WTC11 (cell line): ENCODE data around the gene ZBTB22. TPM values are rescaled to one million over a fixed set of nuclear protein-coding genes. Genes with fewer than 3 reads are reported as not detected.

Source experiments
- ATAC-seq: fragments of 200-7000 bp; cut with Tn5 transposase; 2 replicates; pipeline ENCODE4 v1.10.0; 2021; ENCODE audit warnings: mild to moderate bottlenecking, moderate library complexity
- CTCF ChIA-PET: fragments of 300-600 bp; sonication (Branson Sonifier 250); formaldehyde crosslinking; loops from one replicate; lab custom pipeline; 2021; ENCODE audit warnings: antibody characterized with exemption; lab: Charles Lee
- POLR2A ChIA-PET: fragments of 350-600 bp; sonication (Branson Sonifier 250); formaldehyde crosslinking; loops from one replicate; lab custom pipeline; 2021; ENCODE audit warnings: antibody characterized with exemption; lab: Charles Lee
- DNase-seq: peaks from one replicate; pipeline ENCODE4 v3.0.0; 2021; ENCODE audit warnings: low spot score
- H3K27ac Mint-ChIP-seq: 2 replicates; pipeline ENCODE4 v1.8.0; 2021; ENCODE audit warnings: mixed read lengths
- H3K27me3 Mint-ChIP-seq: 2 replicates; pipeline ENCODE4 v1.8.0; 2021; ENCODE audit warnings: low read depth, mild to moderate bottlenecking, moderate library complexity, mixed read lengths
- H3K36me3 Mint-ChIP-seq: 2 replicates; pipeline ENCODE4 v1.8.0; 2021; ENCODE audit warnings: mixed read lengths
- H3K4me1 Mint-ChIP-seq: 2 replicates; pipeline ENCODE4 v1.8.0; 2022; ENCODE audit warnings: mixed read lengths
- H3K4me3 Mint-ChIP-seq: 2 replicates; pipeline ENCODE4 v1.8.0; 2021; ENCODE audit warnings: mild to moderate bottlenecking, moderate library complexity, mixed read lengths
- H3K9me3 Mint-ChIP-seq: 2 replicates; pipeline ENCODE4 v1.8.0; 2021; ENCODE audit warnings: mixed read lengths
- ATF1 ChIP-seq: sonication (generic); formaldehyde crosslinking; IDR thresholded peaks from 2 replicates; pipeline ENCODE4 v1.8.1; 2023; ENCODE audit warnings: mild to moderate bottlenecking, moderate library complexity, missing genetic modification reagents
- CBFB ChIP-seq: sonication (generic); formaldehyde crosslinking; IDR thresholded peaks from 2 replicates; pipeline ENCODE4 v1.8.1; 2022; ENCODE audit warnings: mild to moderate bottlenecking, low read depth, missing genetic modification reagents
- ETV6 ChIP-seq: sonication (generic); formaldehyde crosslinking; IDR thresholded peaks from 2 replicates; pipeline ENCODE4 v1.8.1; 2022; ENCODE audit warnings: mild to moderate bottlenecking, missing genetic modification reagents
- GABPB1 ChIP-seq: sonication (generic); formaldehyde crosslinking; IDR thresholded peaks from 2 replicates; pipeline ENCODE4 v1.8.1; 2023; ENCODE audit warnings: mild to moderate bottlenecking, missing genetic modification reagents
- IRF2 ChIP-seq: sonication (generic); formaldehyde crosslinking; IDR thresholded peaks from 2 replicates; pipeline ENCODE4 v1.8.0; 2022; ENCODE audit warnings: low read depth, missing genetic modification reagents, borderline replicate concordance
- NFATC4 ChIP-seq: fragments of 250-450 bp; sonication (Bioruptor Pico); IDR thresholded peaks from 2 replicates; pipeline ENCODE4 v1.9.0; 2021; ENCODE audit warnings: mild to moderate bottlenecking
- SP1 ChIP-seq: sonication (generic); formaldehyde crosslinking; conservative IDR thresholded peaks from 2 replicates; pipeline ENCODE4 v1.8.1; 2022; ENCODE audit warnings: missing genetic modification reagents
- TEAD1 ChIP-seq: sonication (generic); formaldehyde crosslinking; IDR thresholded peaks from 2 replicates; pipeline ENCODE4 v1.8.0; 2022; ENCODE audit warnings: mild to moderate bottlenecking, missing genetic modification reagents
- ZNF671 ChIP-seq: fragments of 250-450 bp; sonication (Bioruptor Pico); IDR thresholded peaks from 2 replicates; pipeline ENCODE4 v1.8.0; 2021; ENCODE audit warnings: mild to moderate bottlenecking
- total RNA-seq: library from RNA; stranded (reverse); gene quantifications from 3 replicates; pipeline ENCODE4 v1.2.3, GENCODE V29; 2021
- TF ChIP-seq, protein P1 (sequence below): sonication (generic); formaldehyde crosslinking; IDR thresholded peaks from 2 replicates; pipeline ENCODE4 v1.8.0; 2023; ENCODE audit warnings: missing genetic modification reagents, mild to moderate bottlenecking, borderline replicate concordance
- TF ChIP-seq, protein P2 (sequence below): sonication (generic); formaldehyde crosslinking; IDR thresholded peaks from 2 replicates; pipeline ENCODE4 v1.8.1; 2022; ENCODE audit warnings: mild to moderate bottlenecking, moderate library complexity, missing genetic modification reagents
- TF ChIP-seq, protein P3 (sequence below): sonication (generic); formaldehyde crosslinking; IDR thresholded peaks from 2 replicates; pipeline ENCODE4 v1.8.0; 2022; ENCODE audit warnings: mild to moderate bottlenecking, missing genetic modification reagents
- TF ChIP-seq, protein P4 (sequence below): sonication (generic); formaldehyde crosslinking; IDR thresholded peaks from 2 replicates; pipeline ENCODE4 v1.8.1; 2022; ENCODE audit warnings: missing genetic modification reagents, borderline replicate concordance
- TF ChIP-seq, protein P5 (sequence below): sonication (generic); formaldehyde crosslinking; IDR thresholded peaks from 2 replicates; pipeline ENCODE4 v1.8.1; 2023; ENCODE audit warnings: mild to moderate bottlenecking, moderate library complexity, missing genetic modification reagents
- TF ChIP-seq, protein P6 (sequence below): sonication (generic); formaldehyde crosslinking; IDR thresholded peaks from 2 replicates; pipeline ENCODE4 v1.8.1; 2023; ENCODE audit warnings: mild to moderate bottlenecking, missing genetic modification reagents
- TF ChIP-seq, protein P7 (sequence below): sonication (generic); formaldehyde crosslinking; IDR thresholded peaks from 2 replicates; pipeline ENCODE4 v1.8.0; 2023; ENCODE audit warnings: missing genetic modification reagents

ZBTB22 gene
- total RNA-seq, 1 experiment from 2014 or later = 11.6 TPM

DNA sequence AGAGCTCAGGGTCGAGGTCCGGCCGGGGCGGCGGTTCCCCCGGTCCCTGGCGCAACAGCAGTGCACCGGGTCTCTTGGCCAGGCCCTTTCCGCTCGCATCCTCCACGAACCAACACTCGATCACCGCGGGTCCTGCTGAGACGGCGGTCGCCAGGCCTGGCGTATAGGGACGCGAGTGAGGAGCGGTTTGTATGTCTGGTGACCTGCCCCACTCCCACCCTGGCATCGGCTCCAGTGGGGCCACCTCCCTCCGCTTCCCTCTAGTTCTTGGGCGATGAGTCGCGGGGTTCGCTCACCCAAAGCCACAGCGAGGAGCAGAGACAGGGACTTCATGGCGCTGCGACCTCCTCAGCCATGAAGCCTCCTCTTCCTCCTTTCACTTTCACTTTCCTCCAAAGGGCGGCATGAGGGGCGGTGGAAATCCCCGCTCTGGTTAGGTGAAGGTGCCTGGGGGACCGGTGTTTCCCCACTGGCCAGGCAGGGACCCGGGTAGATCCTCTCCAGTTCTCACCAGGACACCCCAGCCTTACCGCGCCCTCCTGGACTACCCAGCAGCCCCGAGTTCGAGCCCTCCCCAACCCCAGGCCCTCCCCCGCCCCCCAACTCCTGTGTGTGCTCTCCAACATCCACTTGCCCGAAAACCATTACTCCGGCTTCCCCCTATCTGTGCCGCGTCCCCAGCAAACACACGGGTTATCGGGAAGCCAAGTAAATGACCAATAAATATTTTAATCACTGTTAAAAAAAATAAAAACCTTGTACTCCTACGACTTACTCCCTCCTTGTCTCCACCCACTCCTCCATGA, 3.6 kb downstream of the ZBTB22 start, which contains the start of gene TAPBP:
Gene TAPBP, minus strand, starts transcription at position 370 of the 806 bp plus-strand sequence. Its CDS starts 37 bp downstream, at position 333.
- Mint-ChIP-seq H3K4me1 (peaks cover 41% of the 10 kb centered on the region), H3K4me3 (peak within 1 kb of the TSS; percentile 93), H3K27me3 (no peaks in the 10 kb centered on the region; the same call in 1 of the 2 replicates), H3K36me3 (peaks cover 5% of the 10 kb centered on the region), H3K27ac (peak within 1 kb of the TSS; percentile 93), H3K9me3 (no peaks in the 10 kb centered on the region)
- DNase-seq = peak; percentile 54
- CTCF ChIA-PET = interaction anchor here (0.5 to 3.7 kb wide), 5 partner anchors 15 to 78 kb away, joined by 3 to 29 read pairs (median 5); partner anchors contain the start of gene RGL2
- POLR2A ChIA-PET = interaction anchor here (0.9 to 1.0 kb wide), 4 partner anchors 11 to 117 kb away, joined by 3 to 5 read pairs (median 4); partner anchors contain the start of gene B3GALT4
- 0 out of 2 replicates have a peak, but pooled peaks have one; percentile 11 for TF ChIP-seq SP1 (CRISPR knock-in tag)
- TF ChIP-seq, protein P1, sequence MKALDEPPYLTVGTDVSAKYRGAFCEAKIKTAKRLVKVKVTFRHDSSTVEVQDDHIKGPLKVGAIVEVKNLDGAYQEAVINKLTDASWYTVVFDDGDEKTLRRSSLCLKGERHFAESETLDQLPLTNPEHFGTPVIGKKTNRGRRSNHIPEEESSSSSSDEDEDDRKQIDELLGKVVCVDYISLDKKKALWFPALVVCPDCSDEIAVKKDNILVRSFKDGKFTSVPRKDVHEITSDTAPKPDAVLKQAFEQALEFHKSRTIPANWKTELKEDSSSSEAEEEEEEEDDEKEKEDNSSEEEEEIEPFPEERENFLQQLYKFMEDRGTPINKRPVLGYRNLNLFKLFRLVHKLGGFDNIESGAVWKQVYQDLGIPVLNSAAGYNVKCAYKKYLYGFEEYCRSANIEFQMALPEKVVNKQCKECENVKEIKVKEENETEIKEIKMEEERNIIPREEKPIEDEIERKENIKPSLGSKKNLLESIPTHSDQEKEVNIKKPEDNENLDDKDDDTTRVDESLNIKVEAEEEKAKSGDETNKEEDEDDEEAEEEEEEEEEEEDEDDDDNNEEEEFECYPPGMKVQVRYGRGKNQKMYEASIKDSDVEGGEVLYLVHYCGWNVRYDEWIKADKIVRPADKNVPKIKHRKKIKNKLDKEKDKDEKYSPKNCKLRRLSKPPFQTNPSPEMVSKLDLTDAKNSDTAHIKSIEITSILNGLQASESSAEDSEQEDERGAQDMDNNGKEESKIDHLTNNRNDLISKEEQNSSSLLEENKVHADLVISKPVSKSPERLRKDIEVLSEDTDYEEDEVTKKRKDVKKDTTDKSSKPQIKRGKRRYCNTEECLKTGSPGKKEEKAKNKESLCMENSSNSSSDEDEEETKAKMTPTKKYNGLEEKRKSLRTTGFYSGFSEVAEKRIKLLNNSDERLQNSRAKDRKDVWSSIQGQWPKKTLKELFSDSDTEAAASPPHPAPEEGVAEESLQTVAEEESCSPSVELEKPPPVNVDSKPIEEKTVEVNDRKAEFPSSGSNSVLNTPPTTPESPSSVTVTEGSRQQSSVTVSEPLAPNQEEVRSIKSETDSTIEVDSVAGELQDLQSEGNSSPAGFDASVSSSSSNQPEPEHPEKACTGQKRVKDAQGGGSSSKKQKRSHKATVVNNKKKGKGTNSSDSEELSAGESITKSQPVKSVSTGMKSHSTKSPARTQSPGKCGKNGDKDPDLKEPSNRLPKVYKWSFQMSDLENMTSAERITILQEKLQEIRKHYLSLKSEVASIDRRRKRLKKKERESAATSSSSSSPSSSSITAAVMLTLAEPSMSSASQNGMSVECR (CRISPR knock-in tag) = 0 out of 2 replicates have a peak, but pooled peaks have one; percentile 23
- TF ChIP-seq, protein P2, sequence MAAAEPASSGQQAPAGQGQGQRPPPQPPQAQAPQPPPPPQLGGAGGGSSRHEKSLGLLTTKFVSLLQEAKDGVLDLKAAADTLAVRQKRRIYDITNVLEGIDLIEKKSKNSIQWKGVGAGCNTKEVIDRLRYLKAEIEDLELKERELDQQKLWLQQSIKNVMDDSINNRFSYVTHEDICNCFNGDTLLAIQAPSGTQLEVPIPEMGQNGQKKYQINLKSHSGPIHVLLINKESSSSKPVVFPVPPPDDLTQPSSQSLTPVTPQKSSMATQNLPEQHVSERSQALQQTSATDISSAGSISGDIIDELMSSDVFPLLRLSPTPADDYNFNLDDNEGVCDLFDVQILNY (CRISPR knock-in tag) = no peak
- TF ChIP-seq, protein P3, sequence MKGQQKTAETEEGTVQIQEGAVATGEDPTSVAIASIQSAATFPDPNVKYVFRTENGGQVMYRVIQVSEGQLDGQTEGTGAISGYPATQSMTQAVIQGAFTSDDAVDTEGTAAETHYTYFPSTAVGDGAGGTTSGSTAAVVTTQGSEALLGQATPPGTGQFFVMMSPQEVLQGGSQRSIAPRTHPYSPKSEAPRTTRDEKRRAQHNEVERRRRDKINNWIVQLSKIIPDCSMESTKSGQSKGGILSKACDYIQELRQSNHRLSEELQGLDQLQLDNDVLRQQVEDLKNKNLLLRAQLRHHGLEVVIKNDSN (CRISPR knock-in tag) = peak; percentile 45; the same call in 1 of the 2 replicates
- TF ChIP-seq ZNF671 (CRISPR knock-in tag) = peak; percentile 50; the same call in 1 of the 2 replicates
- TF ChIP-seq CBFB (CRISPR knock-in tag) = no peak
- 0 out of 2 replicates have a peak, but pooled peaks have one; percentile 33 for TF ChIP-seq NFATC4 (CRISPR knock-in tag)
- TF ChIP-seq, protein P4, sequence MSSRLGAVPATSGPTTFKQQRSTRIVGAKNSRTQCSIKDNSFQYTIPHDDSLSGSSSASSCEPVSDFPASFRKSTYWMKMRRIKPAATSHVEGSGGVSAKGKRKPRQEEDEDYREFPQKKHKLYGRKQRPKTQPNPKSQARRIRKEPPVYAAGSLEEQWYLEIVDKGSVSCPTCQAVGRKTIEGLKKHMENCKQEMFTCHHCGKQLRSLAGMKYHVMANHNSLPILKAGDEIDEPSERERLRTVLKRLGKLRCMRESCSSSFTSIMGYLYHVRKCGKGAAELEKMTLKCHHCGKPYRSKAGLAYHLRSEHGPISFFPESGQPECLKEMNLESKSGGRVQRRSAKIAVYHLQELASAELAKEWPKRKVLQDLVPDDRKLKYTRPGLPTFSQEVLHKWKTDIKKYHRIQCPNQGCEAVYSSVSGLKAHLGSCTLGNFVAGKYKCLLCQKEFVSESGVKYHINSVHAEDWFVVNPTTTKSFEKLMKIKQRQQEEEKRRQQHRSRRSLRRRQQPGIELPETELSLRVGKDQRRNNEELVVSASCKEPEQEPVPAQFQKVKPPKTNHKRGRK (CRISPR knock-in tag) = no peak
- TF ChIP-seq, protein P5, sequence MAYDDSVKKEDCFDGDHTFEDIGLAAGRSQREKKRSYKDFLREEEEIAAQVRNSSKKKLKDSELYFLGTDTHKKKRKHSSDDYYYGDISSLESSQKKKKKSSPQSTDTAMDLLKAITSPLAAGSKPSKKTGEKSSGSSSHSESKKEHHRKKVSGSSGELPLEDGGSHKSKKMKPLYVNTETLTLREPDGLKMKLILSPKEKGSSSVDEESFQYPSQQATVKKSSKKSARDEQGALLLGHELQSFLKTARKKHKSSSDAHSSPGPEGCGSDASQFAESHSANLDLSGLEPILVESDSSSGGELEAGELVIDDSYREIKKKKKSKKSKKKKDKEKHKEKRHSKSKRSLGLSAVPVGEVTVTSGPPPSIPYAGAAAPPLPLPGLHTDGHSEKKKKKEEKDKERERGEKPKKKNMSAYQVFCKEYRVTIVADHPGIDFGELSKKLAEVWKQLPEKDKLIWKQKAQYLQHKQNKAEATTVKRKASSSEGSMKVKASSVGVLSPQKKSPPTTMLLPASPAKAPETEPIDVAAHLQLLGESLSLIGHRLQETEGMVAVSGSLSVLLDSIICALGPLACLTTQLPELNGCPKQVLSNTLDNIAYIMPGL (CRISPR knock-in tag) = peak; percentile 44; the same call in 1 of the 2 replicates
- TF ChIP-seq, protein P6, sequence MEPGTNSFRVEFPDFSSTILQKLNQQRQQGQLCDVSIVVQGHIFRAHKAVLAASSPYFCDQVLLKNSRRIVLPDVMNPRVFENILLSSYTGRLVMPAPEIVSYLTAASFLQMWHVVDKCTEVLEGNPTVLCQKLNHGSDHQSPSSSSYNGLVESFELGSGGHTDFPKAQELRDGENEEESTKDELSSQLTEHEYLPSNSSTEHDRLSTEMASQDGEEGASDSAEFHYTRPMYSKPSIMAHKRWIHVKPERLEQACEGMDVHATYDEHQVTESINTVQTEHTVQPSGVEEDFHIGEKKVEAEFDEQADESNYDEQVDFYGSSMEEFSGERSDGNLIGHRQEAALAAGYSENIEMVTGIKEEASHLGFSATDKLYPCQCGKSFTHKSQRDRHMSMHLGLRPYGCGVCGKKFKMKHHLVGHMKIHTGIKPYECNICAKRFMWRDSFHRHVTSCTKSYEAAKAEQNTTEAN (CRISPR knock-in tag) = no peak
- TF ChIP-seq ETV6 (CRISPR knock-in tag) = 0 out of 2 replicates have a peak, but pooled peaks have one; percentile 19
- TF ChIP-seq, protein P7, sequence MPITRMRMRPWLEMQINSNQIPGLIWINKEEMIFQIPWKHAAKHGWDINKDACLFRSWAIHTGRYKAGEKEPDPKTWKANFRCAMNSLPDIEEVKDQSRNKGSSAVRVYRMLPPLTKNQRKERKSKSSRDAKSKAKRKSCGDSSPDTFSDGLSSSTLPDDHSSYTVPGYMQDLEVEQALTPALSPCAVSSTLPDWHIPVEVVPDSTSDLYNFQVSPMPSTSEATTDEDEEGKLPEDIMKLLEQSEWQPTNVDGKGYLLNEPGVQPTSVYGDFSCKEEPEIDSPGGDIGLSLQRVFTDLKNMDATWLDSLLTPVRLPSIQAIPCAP = peak; percentile 79
- TF ChIP-seq TEAD1 (CRISPR knock-in tag) = peak; percentile 58; the same call in 1 of the 2 replicates
- peak; percentile 34; the same call in 1 of the 2 replicates for TF ChIP-seq GABPB1 (CRISPR knock-in tag)
- TF ChIP-seq IRF2 = 0 out of 2 replicates have a peak, but pooled peaks have one; percentile 65
- TF ChIP-seq ATF1 (CRISPR knock-in tag) = no peak
- no peak; the same call in 1 of the 2 replicates for ATAC-seq
